Parathyroid adenoma (tissue), 2 donors: ENCODE measurements around the gene PSAP.
A peak's percentile ranks its signal among the peaks of the same experiment; 100 is the strongest.

Source experiments
- H2AFZ ChIP-seq: fragments of 300-600 bp; sonication (generic); one replicate; pipeline ENCODE4 v1.7.0; 2017; ENCODE audit warnings: antibody characterized with exemption, mild to moderate bottlenecking
- H3K27ac ChIP-seq: fragments of 300-600 bp; sonication (generic); one replicate; pipeline ENCODE4 v1.7.0; 2017
- H3K27me3 ChIP-seq: fragments of 300-600 bp; sonication (generic); one replicate; pipeline ENCODE4 v1.7.0; 2017; ENCODE audit warnings: low read length; ENCODE audit not compliant: control insufficient read depth, insufficient read depth
- H3K36me3 ChIP-seq: fragments of 300-600 bp; sonication (generic); one replicate; pipeline ENCODE4 v1.7.0; 2017; ENCODE audit warnings: low read length; ENCODE audit not compliant: control insufficient read depth, insufficient read depth
- H3K4me1 ChIP-seq: fragments of 300-600 bp; sonication (generic); one replicate; pipeline ENCODE4 v1.7.0; 2017; ENCODE audit warnings: control low read depth
- H3K4me2 ChIP-seq: fragments of 300-600 bp; sonication (generic); one replicate; pipeline ENCODE4 v1.7.0; 2017; ENCODE audit warnings: low read length
- H3K4me3 ChIP-seq: fragments of 300-600 bp; sonication (generic); one replicate; pipeline ENCODE4 v1.7.0; 2017; ENCODE audit warnings: low read depth, low read length
- H3K79me2 ChIP-seq: fragments of 300-600 bp; sonication (generic); one replicate; pipeline ENCODE4 v1.7.0; 2017; ENCODE audit warnings: control low read depth
- H3K9ac ChIP-seq: fragments of 300-600 bp; sonication (generic); one replicate; pipeline ENCODE4 v1.7.0; 2017; ENCODE audit warnings: mild to moderate bottlenecking
- H3K9me3 ChIP-seq: fragments of 300-600 bp; sonication (generic); one replicate; pipeline ENCODE4 v1.7.0; 2017; ENCODE audit warnings: low read length; ENCODE audit not compliant: control insufficient read depth
- TF ChIP-seq, protein P1 (sequence below): fragments of 300-600 bp; sonication (generic); IDR thresholded peaks from one replicate; pipeline ENCODE4 v1.7.0; 2017; ENCODE audit warnings: antibody characterized with exemption, mild to moderate bottlenecking
- donor health status: primary hyperparathyroidism.

Gene PSAP

DNA sequence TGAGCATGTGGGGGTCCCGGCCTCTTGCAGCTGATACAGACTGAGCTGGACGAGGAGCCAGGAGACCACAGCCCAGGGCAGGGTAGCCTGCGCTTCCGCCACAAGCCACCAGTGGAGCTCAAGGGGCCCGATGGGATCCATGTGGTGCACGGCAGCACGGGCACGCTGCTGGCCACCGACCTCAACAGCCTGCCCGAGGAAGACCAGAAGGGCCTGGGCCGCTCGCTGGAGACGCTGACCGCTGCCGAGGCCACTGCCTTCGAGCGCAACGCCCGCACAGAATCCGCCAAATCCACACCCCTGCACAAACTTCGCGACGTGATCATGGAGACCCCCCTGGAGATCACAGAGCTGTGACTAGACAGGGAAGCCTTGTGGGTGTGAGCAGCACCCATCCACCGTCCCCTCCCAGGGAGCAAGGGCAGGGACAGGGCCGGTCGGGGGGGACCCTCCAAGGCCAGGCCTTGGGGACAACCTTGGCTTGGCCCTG lies 36.1 kb downstream of the PSAP start:
- H3K4me1 ChIP-seq: peaks cover 15% of the 10 kb centered on the region
- no peaks in the 10 kb centered on the region for H3K36me3 ChIP-seq
- H3K27ac ChIP-seq: no peak overlapping the region

DNA sequence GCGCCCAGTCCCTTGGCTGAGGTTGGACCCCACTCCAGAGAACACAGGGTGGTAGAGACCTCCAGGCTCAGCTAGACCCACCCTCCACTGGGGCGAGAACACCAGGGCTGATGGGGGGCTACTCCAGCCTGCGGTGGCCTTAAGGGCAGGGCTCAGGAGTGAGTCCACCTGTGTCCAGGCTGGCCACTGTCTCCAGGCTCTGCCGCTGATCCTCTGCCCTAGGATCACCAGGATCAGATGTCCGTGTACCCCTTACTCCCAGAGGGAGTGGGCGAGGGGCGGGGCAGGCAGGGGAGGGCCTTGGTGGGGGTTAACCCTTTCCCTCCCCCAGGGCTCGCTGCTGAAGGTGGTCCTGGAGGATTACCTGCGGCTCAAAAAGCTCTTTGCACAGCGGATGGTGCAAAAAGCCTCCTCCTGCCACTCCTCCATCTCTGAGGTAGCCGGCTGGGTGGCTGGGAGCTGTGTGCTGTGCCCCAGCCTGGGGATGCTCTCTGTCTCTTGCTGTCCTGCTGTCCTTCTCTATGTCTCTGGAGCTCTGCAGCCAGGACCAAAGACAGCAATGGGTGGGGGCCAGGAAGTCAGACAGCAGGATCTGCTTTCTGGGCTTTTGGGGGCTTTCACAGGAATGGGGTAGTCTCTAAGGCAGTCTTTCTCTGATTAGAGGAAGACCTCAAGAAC lies 38.0 kb downstream of the PSAP start:
- Histone ChIP-seq H3K79me2 (no peaks in the 10 kb centered on the region), H3K9me3 (no peaks in the 10 kb centered on the region), H3K9ac (no peak overlapping the region), H3K4me3 (no peak overlapping the region), H3K27me3 (no peaks in the 10 kb centered on the region), H3K36me3 (no peaks in the 10 kb centered on the region), H3K4me2 (no peak overlapping the region), H3K4me1 (peaks cover 15% of the 10 kb centered on the region), H2AFZ (no peak overlapping the region), H3K27ac (peak overlapping the region; percentile 39)
- TF ChIP-seq, protein P1, sequence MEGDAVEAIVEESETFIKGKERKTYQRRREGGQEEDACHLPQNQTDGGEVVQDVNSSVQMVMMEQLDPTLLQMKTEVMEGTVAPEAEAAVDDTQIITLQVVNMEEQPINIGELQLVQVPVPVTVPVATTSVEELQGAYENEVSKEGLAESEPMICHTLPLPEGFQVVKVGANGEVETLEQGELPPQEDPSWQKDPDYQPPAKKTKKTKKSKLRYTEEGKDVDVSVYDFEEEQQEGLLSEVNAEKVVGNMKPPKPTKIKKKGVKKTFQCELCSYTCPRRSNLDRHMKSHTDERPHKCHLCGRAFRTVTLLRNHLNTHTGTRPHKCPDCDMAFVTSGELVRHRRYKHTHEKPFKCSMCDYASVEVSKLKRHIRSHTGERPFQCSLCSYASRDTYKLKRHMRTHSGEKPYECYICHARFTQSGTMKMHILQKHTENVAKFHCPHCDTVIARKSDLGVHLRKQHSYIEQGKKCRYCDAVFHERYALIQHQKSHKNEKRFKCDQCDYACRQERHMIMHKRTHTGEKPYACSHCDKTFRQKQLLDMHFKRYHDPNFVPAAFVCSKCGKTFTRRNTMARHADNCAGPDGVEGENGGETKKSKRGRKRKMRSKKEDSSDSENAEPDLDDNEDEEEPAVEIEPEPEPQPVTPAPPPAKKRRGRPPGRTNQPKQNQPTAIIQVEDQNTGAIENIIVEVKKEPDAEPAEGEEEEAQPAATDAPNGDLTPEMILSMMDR: no peak

More for the DNA sequence above, 36.1 kb downstream of the PSAP start:
- Histone ChIP-seq H2AFZ (no peak overlapping the region), H3K27me3 (no peaks in the 10 kb centered on the region), H3K9ac (no peak overlapping the region), H3K79me2 (no peaks in the 10 kb centered on the region), H3K9me3 (no peaks in the 10 kb centered on the region), H3K4me3 (no peak overlapping the region), H3K4me2 (no peak overlapping the region)
- TF ChIP-seq, protein P1: no peak

DNA sequence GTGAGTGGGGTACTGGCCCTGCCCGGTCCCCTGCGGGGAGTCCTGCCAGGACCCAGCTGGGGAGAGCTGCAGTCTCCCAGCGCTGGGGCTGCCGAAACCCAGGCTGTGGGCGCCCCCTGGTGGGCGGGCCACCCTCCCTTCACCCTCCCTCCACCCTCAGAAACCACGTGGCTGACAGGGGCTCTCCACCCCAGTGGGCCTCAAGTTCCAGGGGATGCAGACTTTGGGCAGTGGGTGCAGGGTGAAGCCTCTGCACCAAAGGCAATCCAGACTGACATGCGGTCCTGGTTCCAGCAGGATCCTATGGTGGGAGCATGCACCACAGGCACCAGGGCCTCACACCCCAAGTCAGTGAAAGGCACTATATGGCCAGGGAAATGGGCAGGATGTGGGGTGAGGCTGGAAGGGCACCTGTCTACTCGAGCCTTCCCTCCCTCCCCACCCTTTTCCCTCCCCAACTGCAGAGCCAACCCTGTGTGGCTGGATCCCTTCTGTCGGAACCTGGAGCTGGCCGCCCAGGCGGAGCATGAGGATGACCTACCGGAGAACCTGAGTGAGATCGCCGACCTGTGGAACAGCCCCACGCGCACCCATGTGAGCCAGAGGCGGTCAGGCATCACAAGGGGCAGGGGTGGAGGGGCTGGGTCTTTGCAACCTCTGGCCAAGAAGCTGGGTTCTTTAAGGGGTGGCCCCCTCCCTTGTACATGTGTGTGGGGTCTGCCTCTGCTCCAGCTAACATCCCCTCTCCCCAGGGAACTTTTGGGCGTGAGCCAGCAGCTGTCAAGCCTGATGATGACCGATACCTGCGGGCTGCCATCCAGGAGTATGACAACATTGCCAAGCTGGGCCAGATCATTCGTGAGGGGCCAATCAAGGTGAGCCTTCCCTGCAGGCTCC lies 38.8 kb downstream of the PSAP start:
- H3K79me2 ChIP-seq: no peaks in the 10 kb centered on the region
- peaks cover 15% of the 10 kb centered on the region for H3K4me1 ChIP-seq
- no peaks in the 10 kb centered on the region for H3K36me3 ChIP-seq
- H3K27me3 ChIP-seq: no peaks in the 10 kb centered on the region
- H3K4me3 ChIP-seq: no peak overlapping the region
- H3K27ac ChIP-seq: peak overlapping the region; percentile 39
- no peak overlapping the region for H2AFZ ChIP-seq
- TF ChIP-seq, protein P1: peak; percentile 71
- no peaks in the 10 kb centered on the region for H3K9me3 ChIP-seq
- no peak overlapping the region for H3K9ac ChIP-seq
- no peak overlapping the region for H3K4me2 ChIP-seq

DNA sequence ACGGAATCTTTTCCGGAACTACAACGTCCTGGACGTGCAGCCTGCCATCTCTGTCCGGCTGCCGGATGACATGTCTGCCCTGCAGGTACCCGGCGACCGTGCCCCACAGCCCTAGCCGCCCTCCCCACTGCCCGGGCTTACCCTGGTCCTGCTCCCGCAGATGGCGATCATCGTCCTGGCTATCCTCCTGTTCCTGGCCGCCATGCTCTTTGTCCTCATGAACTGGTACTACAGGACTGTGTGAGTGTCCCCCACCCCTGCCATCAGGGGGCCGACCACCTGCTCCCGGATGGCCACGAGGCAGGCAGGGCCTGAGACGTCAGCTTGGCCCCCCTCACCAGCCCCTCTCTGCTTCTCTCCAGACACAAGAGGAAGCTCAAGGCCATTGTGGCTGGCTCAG lies 39.7 kb downstream of the PSAP start:
- H3K4me3 ChIP-seq: no peak overlapping the region
- no peaks in the 10 kb centered on the region for H3K36me3 ChIP-seq
- TF ChIP-seq, protein P1: no peak
- H3K9me3 ChIP-seq: no peaks in the 10 kb centered on the region
- no peaks in the 10 kb centered on the region for H3K27me3 ChIP-seq
- no peak overlapping the region for H3K9ac ChIP-seq
- no peak overlapping the region for H3K4me2 ChIP-seq
- no peaks in the 10 kb centered on the region for H3K79me2 ChIP-seq
- no peak overlapping the region for H3K27ac ChIP-seq
- no peak overlapping the region for H2AFZ ChIP-seq
- H3K4me1 ChIP-seq: peaks cover 15% of the 10 kb centered on the region
